ENCODE measurements around the gene GRIK2. TPM values are rescaled to one million over a fixed set of nuclear protein-coding genes. Genes with fewer than 3 reads are reported as not detected.

The GRIK2 gene
- total RNA-seq, 1 experiment from 2014 or later, result 6.6 TPM

DNA sequence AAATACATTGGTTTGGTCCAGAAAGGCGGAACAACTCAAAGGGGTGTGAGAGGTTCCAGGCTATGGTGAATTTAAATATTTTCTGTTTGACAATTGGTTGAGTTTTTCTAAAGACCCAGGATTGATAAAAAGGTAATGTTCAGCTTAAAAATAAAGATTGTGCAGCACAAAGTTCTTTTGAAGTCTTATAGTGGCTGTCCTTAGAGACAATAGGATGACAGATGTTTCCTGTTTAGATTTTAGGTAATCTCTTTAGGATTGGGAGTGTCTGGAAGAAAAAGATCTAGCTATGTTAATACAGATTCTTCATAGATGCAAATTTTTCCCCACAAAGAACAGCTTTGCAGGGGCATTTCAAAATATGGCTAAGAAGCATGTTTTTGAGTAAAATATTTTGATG, 119.7 kb downstream of the GRIK2 start:
- TF ChIP-seq, protein P1, sequence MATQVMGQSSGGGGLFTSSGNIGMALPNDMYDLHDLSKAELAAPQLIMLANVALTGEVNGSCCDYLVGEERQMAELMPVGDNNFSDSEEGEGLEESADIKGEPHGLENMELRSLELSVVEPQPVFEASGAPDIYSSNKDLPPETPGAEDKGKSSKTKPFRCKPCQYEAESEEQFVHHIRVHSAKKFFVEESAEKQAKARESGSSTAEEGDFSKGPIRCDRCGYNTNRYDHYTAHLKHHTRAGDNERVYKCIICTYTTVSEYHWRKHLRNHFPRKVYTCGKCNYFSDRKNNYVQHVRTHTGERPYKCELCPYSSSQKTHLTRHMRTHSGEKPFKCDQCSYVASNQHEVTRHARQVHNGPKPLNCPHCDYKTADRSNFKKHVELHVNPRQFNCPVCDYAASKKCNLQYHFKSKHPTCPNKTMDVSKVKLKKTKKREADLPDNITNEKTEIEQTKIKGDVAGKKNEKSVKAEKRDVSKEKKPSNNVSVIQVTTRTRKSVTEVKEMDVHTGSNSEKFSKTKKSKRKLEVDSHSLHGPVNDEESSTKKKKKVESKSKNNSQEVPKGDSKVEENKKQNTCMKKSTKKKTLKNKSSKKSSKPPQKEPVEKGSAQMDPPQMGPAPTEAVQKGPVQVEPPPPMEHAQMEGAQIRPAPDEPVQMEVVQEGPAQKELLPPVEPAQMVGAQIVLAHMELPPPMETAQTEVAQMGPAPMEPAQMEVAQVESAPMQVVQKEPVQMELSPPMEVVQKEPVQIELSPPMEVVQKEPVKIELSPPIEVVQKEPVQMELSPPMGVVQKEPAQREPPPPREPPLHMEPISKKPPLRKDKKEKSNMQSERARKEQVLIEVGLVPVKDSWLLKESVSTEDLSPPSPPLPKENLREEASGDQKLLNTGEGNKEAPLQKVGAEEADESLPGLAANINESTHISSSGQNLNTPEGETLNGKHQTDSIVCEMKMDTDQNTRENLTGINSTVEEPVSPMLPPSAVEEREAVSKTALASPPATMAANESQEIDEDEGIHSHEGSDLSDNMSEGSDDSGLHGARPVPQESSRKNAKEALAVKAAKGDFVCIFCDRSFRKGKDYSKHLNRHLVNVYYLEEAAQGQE (IDR thresholded peaks at IDR 0.05; ENCODE audit: insufficient read depth in 1 of 2, low read depth in 2 of 2, low read length in 1 of 2), result no peak
- TF ChIP-seq TCF7L2 (IDR thresholded peaks at IDR 0.05; ENCODE audit: low read depth, low read length) (no peak), SIN3A (IDR thresholded peaks at IDR 0.05; ENCODE audit: borderline replicate concordance, insufficient read depth, low read depth, low read length) (no peak), POLR2AphosphoS5 (IDR thresholded peaks at IDR 0.05; ENCODE audit: low read depth, low read length) (no peak)
- TF ChIP-seq, protein P2, sequence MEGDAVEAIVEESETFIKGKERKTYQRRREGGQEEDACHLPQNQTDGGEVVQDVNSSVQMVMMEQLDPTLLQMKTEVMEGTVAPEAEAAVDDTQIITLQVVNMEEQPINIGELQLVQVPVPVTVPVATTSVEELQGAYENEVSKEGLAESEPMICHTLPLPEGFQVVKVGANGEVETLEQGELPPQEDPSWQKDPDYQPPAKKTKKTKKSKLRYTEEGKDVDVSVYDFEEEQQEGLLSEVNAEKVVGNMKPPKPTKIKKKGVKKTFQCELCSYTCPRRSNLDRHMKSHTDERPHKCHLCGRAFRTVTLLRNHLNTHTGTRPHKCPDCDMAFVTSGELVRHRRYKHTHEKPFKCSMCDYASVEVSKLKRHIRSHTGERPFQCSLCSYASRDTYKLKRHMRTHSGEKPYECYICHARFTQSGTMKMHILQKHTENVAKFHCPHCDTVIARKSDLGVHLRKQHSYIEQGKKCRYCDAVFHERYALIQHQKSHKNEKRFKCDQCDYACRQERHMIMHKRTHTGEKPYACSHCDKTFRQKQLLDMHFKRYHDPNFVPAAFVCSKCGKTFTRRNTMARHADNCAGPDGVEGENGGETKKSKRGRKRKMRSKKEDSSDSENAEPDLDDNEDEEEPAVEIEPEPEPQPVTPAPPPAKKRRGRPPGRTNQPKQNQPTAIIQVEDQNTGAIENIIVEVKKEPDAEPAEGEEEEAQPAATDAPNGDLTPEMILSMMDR (IDR thresholded peaks at IDR 0.05), result no peak
- Histone ChIP-seq H3K4me3 (ENCODE audit: low read depth in 2 of 2, low read length in 2 of 2) (no peak overlapping the region), H3K4me1 (ENCODE audit: control insufficient read depth, insufficient read depth, low read length) (no peaks in the 10 kb centered on the region), H3K9me3 (ENCODE audit: control insufficient read depth, insufficient read depth, low read depth, low read length) (no peaks in the 10 kb centered on the region), H3K27ac (ENCODE audit: low read length) (no peak overlapping the region), H3K36me3 (ENCODE audit: control insufficient read depth, insufficient read depth, low read length) (no peaks in the 10 kb centered on the region), H3K27me3 (ENCODE audit: control insufficient read depth, insufficient read depth, low read length) (no peaks in the 10 kb centered on the region)
- ChIA-PET POLR2A (no interaction called here), CTCF (no interaction called here)
- DNase-seq (ENCODE audit: low read depth, low spot score) (no peak), ATAC-seq (no peak)
- in situ Hi-C loops (cut with HindIII; ENCODE audit: low pct_unique_long_range_greater_than_20kb, low sequenced_read_pairs) (no loop called here), intact Hi-C loops (cut with micrococcal nuclease; ENCODE audit: unreplicated experiment) (no loop called here)
- BruUV-seq (replicated peaks), result no TSS peak

DNA sequence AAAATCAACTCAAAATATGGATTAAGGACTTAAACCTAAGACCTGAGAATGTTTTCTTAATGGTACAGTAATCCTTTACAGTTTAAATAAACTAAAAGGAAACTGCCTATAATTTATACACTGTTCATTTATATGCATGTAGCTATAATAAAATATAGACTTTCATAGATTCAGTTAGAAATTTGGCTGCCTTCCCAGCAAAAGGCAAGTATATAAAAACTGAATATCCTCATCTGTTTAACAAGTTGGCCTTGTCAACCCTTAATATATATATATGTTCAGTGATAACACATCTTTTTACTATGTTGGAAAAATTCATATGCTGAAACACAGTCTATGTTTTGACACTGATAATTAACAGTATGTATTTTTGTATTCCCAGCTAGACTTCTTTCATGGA, 123.1 kb downstream of the GRIK2 start:
- BruUV-seq (replicated peaks), result no TSS peak
- Histone ChIP-seq H3K4me3 (ENCODE audit: low read depth in 2 of 2, low read length in 2 of 2) (no peak overlapping the region), H3K27me3 (ENCODE audit: control insufficient read depth, insufficient read depth, low read length) (no peaks in the 10 kb centered on the region), H3K4me1 (ENCODE audit: control insufficient read depth, insufficient read depth, low read length) (no peaks in the 10 kb centered on the region), H3K27ac (ENCODE audit: low read length) (no peak overlapping the region), H3K9me3 (ENCODE audit: control insufficient read depth, insufficient read depth, low read depth, low read length) (no peaks in the 10 kb centered on the region), H3K36me3 (ENCODE audit: control insufficient read depth, insufficient read depth, low read length) (no peaks in the 10 kb centered on the region; the same call in 1 of the 2 replicates)
- DNase-seq (ENCODE audit: low read depth, low spot score), result no peak
- in situ Hi-C loops (cut with HindIII; ENCODE audit: low pct_unique_long_range_greater_than_20kb, low sequenced_read_pairs) (no loop called here), intact Hi-C loops (cut with micrococcal nuclease; ENCODE audit: unreplicated experiment) (no loop called here)
- POLR2A ChIA-PET, result no interaction called here
- no peak for TF ChIP-seq TCF7L2 (IDR thresholded peaks at IDR 0.05; ENCODE audit: low read depth, low read length)
- TF ChIP-seq SIN3A (IDR thresholded peaks at IDR 0.05; ENCODE audit: borderline replicate concordance, insufficient read depth, low read depth, low read length), result no peak
- TF ChIP-seq, protein P1 (IDR thresholded peaks at IDR 0.05; ENCODE audit: insufficient read depth in 1 of 2, low read depth in 2 of 2, low read length in 1 of 2), result no peak
- TF ChIP-seq, protein P2 (IDR thresholded peaks at IDR 0.05), result no peak
- no peak for TF ChIP-seq POLR2AphosphoS5 (IDR thresholded peaks at IDR 0.05; ENCODE audit: low read depth, low read length)
- no peak for ATAC-seq
- CTCF ChIA-PET, result no interaction called here
